GM23338 (cell line): ENCODE data around the gene DHX38.

ENCODE experiments used
- CREB1 ChIP-seq: fragments of 250-450 bp; sonication (Bioruptor Pico); IDR thresholded peaks from 2 replicates; pipeline ENCODE4 v1.5.0; 2020; ENCODE audit warnings: low read depth, mild to moderate bottlenecking, moderate library complexity
- CTCF ChIP-seq, 2 experiments: fragments of 200-600 bp in 1 of 2; sonication (generic) in 1 of 2; conservative IDR thresholded peaks; 2 replicates each; pipeline versions ENCODE4 v1.5.1 to v1.6.1; 2016 to 2017; ENCODE audit warnings: antibody characterized with exemption in 2 of 2, low read depth in 2 of 2, mild to moderate bottlenecking in 2 of 2, moderate library complexity in 1 of 2
- EZH2 ChIP-seq: fragments of 200-600 bp; sonication (generic); IDR thresholded peaks from one replicate; pipeline ENCODE4 v1.8.0; 2017; ENCODE audit warnings: antibody characterized with exemption, mild to moderate bottlenecking, low read depth; ENCODE audit not compliant: unreplicated experiment
- EZH2phosphoT487 ChIP-seq: fragments of 200-600 bp; sonication (generic); IDR thresholded peaks from one replicate; pipeline ENCODE4 v1.8.1; 2018; ENCODE audit warnings: antibody characterized with exemption; ENCODE audit not compliant: unreplicated experiment
- NANOG ChIP-seq: IDR thresholded peaks from 2 replicates; pipeline ENCODE4 v1.6.1; 2016; ENCODE audit warnings: antibody characterized with exemption, borderline replicate concordance
- POLR2AphosphoS5 ChIP-seq: IDR thresholded peaks from 2 replicates; pipeline ENCODE4 v1.6.1; 2016; ENCODE audit warnings: antibody characterized with exemption, low read depth

- no peak for TF ChIP-seq EZH2
- no peak for TF ChIP-seq CTCF (conservative IDR thresholded peaks at IDR 0.05; ENCODE audit: low read depth in 2 of 2)
- no peak for TF ChIP-seq CREB1 (CRISPR knock-in tag)
- TF ChIP-seq EZH2phosphoT487, result no peak
- no peak for TF ChIP-seq POLR2AphosphoS5
- TF ChIP-seq NANOG, result no peak
Observed at GRCh38 chr16:72073560-72074230, 20.0 kb upstream of the DHX38 start.
